Trophoblast cell (in vitro differentiated cells and primary cell): ENCODE data around the gene NLRC5.

Source experiments
- DNase-seq, 2 donors: peaks; one replicate each; pipeline ENCODE4 v3.0.0-alpha.2; 2016
- H2AFZ ChIP-seq: 2 replicates; pipeline ENCODE4 v1.6.1; 2013; ENCODE audit warnings: low read length, moderate library complexity, mild to moderate bottlenecking; ENCODE audit not compliant: insufficient read depth, poor library complexity
- H2AK5ac ChIP-seq: 2 replicates; pipeline ENCODE4 v1.6.1; 2013; ENCODE audit warnings: mild to moderate bottlenecking, low read length
- H2BK120ac ChIP-seq: 2 replicates; pipeline ENCODE4 v1.6.1; 2013; ENCODE audit warnings: low read length, mild to moderate bottlenecking, moderate library complexity; ENCODE audit not compliant: insufficient read depth, poor library complexity
- H2BK12ac ChIP-seq: 2 replicates; pipeline ENCODE4 v1.6.1; 2013; ENCODE audit warnings: mild to moderate bottlenecking, low read length, moderate library complexity
- H2BK5ac ChIP-seq: 2 replicates; pipeline ENCODE4 v1.6.1; 2013; ENCODE audit warnings: low read length, low read depth, moderate library complexity, mild to moderate bottlenecking; ENCODE audit not compliant: poor library complexity
- H3K14ac ChIP-seq: 2 replicates; pipeline ENCODE4 v1.6.1; 2013; ENCODE audit warnings: mild to moderate bottlenecking, low read length
- H3K18ac ChIP-seq: 2 replicates; pipeline ENCODE4 v1.6.1; 2013; ENCODE audit warnings: mild to moderate bottlenecking, low read length
- H3K23ac ChIP-seq: 2 replicates; pipeline ENCODE4 v1.6.1; 2013; ENCODE audit warnings: low read length
- H3K27ac ChIP-seq: 2 replicates; pipeline ENCODE4 v1.5.1; 2013; ENCODE audit warnings: low read depth, mild to moderate bottlenecking, inconsistent platforms, low read length, moderate library complexity
- H3K27me3 ChIP-seq: 2 replicates; pipeline ENCODE4 v1.6.1; 2013; ENCODE audit warnings: inconsistent platforms, mild to moderate bottlenecking, low read length, moderate library complexity; ENCODE audit not compliant: insufficient read depth
- H3K36me3 ChIP-seq, 2 experiments: 1 replicate in 1 of 2; 2 replicates in 1 of 2; pipeline ENCODE4 v1.6.1; 2013; ENCODE audit warnings: low read length in 2 of 2, mild to moderate bottlenecking in 2 of 2, moderate library complexity in 1 of 2; ENCODE audit not compliant: insufficient read depth in 2 of 2, control insufficient read depth in 1 of 2
- H3K4ac ChIP-seq: 2 replicates; pipeline ENCODE4 v1.6.1; 2013; ENCODE audit warnings: low read depth, mild to moderate bottlenecking, low read length, moderate library complexity
- H3K4me1 ChIP-seq, 2 experiments: 1 replicate in 1 of 2; 2 replicates in 1 of 2; pipeline ENCODE4 v1.6.1; 2013; ENCODE audit warnings: low read length in 2 of 2, mild to moderate bottlenecking in 2 of 2, moderate library complexity in 1 of 2; ENCODE audit not compliant: insufficient read depth in 2 of 2, control insufficient read depth in 1 of 2
- H3K4me2 ChIP-seq: 2 replicates; pipeline ENCODE4 v1.6.1; 2013; ENCODE audit warnings: inconsistent platforms, mild to moderate bottlenecking, low read length, moderate library complexity
- H3K4me3 ChIP-seq: 2 replicates; pipeline ENCODE4 v1.5.1; 2013; ENCODE audit warnings: mild to moderate bottlenecking, low read depth, low read length, inconsistent platforms
- H3K79me1 ChIP-seq: one replicate; pipeline ENCODE4 v1.6.1; 2013; ENCODE audit warnings: low read length
- H3K79me2 ChIP-seq: 2 replicates; pipeline ENCODE4 v1.6.1; 2013; ENCODE audit warnings: low read length, mild to moderate bottlenecking; ENCODE audit not compliant: control insufficient read depth, insufficient read depth, poor library complexity
- H3K9ac ChIP-seq: 2 replicates; pipeline ENCODE4 v1.6.1; 2013; ENCODE audit warnings: mild to moderate bottlenecking, low read length
- H3K9me3 ChIP-seq: 2 replicates; pipeline ENCODE4 v1.6.1; 2013; ENCODE audit warnings: low read depth, mild to moderate bottlenecking, control low read depth, inconsistent platforms, low read length; ENCODE audit not compliant: insufficient read depth
- H4K12ac ChIP-seq: 2 replicates; pipeline ENCODE4 v1.6.1; 2013; ENCODE audit warnings: low read depth, mild to moderate bottlenecking, low read length, moderate library complexity
- H4K8ac ChIP-seq: 2 replicates; pipeline ENCODE4 v1.6.1; 2013; ENCODE audit warnings: low read depth, mild to moderate bottlenecking, low read length, moderate library complexity
- H4K91ac ChIP-seq: one replicate; pipeline ENCODE4 v1.6.1; 2013; ENCODE audit warnings: low read depth, mild to moderate bottlenecking, low read length, moderate library complexity
- WGBS: extraction: QIAGEN DNeasy Blood & Tissue Kit; methylation state at CpG from one replicate; pipeline ENCODE4 v1.1.7; 2013; ENCODE audit warnings: missing lambda C conversion rate; ENCODE audit not compliant: insufficient read length, insufficient coverage; ENCODE audit errors: extremely low coverage; 5-methylcytosine and 5-hydroxymethylcytosine counted together

NLRC5 gene

GRCh38 chr16:57127836-57128235, 138.5 kb downstream of the NLRC5 start:
- no peak overlapping the region for H4K91ac ChIP-seq
- H2BK5ac ChIP-seq = no peak overlapping the region
- H3K4me1 ChIP-seq = no peaks in the 10 kb centered on the region
- H3K79me2 ChIP-seq = no peaks in the 10 kb centered on the region
- H4K12ac ChIP-seq = no peak overlapping the region
- H3K4me3 ChIP-seq = no peak overlapping the region
- H3K79me1 ChIP-seq = no peaks in the 10 kb centered on the region
- H3K18ac ChIP-seq = no peak overlapping the region
- no peak overlapping the region for H2AFZ ChIP-seq
- no peak overlapping the region for H3K23ac ChIP-seq
- H3K14ac ChIP-seq = no peak overlapping the region
- no peak overlapping the region for H3K4ac ChIP-seq
- no peak overlapping the region for H3K9ac ChIP-seq
- H4K8ac ChIP-seq = no peak overlapping the region
- H3K4me2 ChIP-seq = no peak overlapping the region
- no peaks in the 10 kb centered on the region for H3K27me3 ChIP-seq
- no peak overlapping the region for H2BK120ac ChIP-seq
- H3K36me3 ChIP-seq = peaks cover 12 to 16% of the 10 kb centered on the region in 2 experiments
- DNase-seq = no peak
- H3K27ac ChIP-seq = no peak overlapping the region
- H3K9me3 ChIP-seq = peaks cover 4% of the 10 kb centered on the region
- no CpG with 5 or more reads among the region's 7 CpGs for WGBS
- no peak overlapping the region for H2BK12ac ChIP-seq
- no peak overlapping the region for H2AK5ac ChIP-seq

DNA sequence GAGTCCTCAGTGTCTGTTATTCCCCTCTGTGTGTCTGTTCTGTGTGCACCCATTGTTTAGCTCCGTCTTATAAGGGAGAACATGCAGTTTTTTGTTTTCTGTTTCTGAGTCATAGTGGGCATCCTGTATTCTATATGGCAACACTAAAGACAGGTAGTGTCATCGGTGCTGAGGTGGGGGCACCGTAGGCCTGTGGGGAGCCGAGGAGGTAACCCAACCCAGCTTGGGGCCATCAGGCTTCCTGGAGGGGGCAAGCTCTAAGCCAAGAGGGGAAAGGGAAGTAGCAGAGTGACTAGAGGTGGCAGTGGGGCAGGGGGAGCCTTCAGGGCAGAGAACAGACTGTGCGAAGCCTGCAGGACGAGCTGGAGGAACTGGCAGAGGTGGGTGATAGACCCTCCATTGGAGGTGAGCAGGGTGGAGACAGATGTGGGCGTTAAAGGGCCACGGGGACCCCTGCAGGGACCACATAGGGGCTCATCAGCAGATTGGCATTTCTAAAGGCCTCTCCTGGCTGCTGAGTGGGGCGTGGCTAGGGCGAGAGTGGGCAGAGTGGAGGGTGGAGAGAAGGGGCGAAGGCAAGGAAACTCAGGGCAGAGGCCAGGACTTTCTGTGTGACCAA, 139.5 kb downstream of the NLRC5 start:
- Histone ChIP-seq H4K12ac (no peak overlapping the region), H3K23ac (no peak overlapping the region), H3K36me3 (peaks cover 9 to 12% of the 10 kb centered on the region in 2 experiments), H2AK5ac (no peak overlapping the region), H3K27me3 (no peaks in the 10 kb centered on the region), H4K8ac (no peak overlapping the region), H3K14ac (no peak overlapping the region), H3K4me1 (no peaks in the 10 kb centered on the region), H4K91ac (no peak overlapping the region), H2AFZ (no peak overlapping the region), H3K27ac (no peak overlapping the region), H2BK120ac (no peak overlapping the region), H3K4me3 (no peak overlapping the region), H3K79me2 (no peaks in the 10 kb centered on the region), H3K18ac (no peak overlapping the region), H3K4ac (no peak overlapping the region), H3K9me3 (peaks cover 4% of the 10 kb centered on the region), H3K9ac (no peak overlapping the region), H2BK12ac (no peak overlapping the region), H3K79me1 (no peaks in the 10 kb centered on the region), H3K4me2 (no peak overlapping the region), H2BK5ac (no peak overlapping the region)
- WGBS = no CpG with 5 or more reads among the region's 11 CpGs
- DNase-seq = no peak

DNA sequence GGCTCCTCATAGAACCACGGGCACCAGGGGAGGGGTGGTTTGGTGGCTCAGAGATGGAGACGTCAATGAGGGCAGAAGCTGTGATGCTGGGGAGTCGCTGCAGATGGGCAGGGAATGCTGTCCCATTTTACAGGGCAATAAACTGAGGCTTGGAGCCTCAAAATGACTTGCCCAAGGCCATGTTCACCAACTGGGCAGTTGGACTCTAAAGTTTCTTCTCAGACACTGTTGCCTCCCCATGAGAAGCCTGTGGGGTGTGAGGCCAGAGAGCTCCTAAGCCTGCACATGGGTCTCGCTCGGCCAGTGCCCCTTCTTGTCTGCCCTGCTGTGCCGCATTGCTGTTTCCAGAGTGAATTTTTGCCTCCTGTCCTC, 141.6 kb downstream of the NLRC5 start:
- H2AK5ac ChIP-seq = no peak overlapping the region
- no peaks in the 10 kb centered on the region for H3K27me3 ChIP-seq
- H3K9ac ChIP-seq = no peak overlapping the region
- no peak for DNase-seq
- H3K9me3 ChIP-seq = peaks cover 1% of the 10 kb centered on the region
- no peak overlapping the region for H2BK12ac ChIP-seq
- no peak overlapping the region for H4K12ac ChIP-seq
- H3K4me1 ChIP-seq = no peaks in the 10 kb centered on the region
- H3K4ac ChIP-seq = no peak overlapping the region
- H3K23ac ChIP-seq = no peak overlapping the region
- H4K8ac ChIP-seq = no peak overlapping the region
- H3K79me1 ChIP-seq = no peaks in the 10 kb centered on the region
- H2BK120ac ChIP-seq = no peak overlapping the region
- no peak overlapping the region for H3K27ac ChIP-seq
- no peak overlapping the region for H3K18ac ChIP-seq
- H2AFZ ChIP-seq = no peak overlapping the region
- H3K4me2 ChIP-seq = no peak overlapping the region
- WGBS = no CpG with 5 or more reads among the region's 6 CpGs
- no peak overlapping the region for H4K91ac ChIP-seq
- H3K14ac ChIP-seq = no peak overlapping the region
- H3K36me3 ChIP-seq = peaks cover 5 to 12% of the 10 kb centered on the region in 2 experiments
- H3K4me3 ChIP-seq = no peak overlapping the region
- no peaks in the 10 kb centered on the region for H3K79me2 ChIP-seq
- H2BK5ac ChIP-seq = no peak overlapping the region

- Histone ChIP-seq H4K12ac (no peak overlapping the region), H3K4ac (no peak overlapping the region), H3K14ac (no peak overlapping the region), H3K18ac (no peak overlapping the region), H3K9ac (no peak overlapping the region), H3K23ac (no peak overlapping the region), H3K27ac (no peak overlapping the region), H4K91ac (no peak overlapping the region), H2AFZ (no peak overlapping the region), H2BK12ac (no peak overlapping the region), H3K79me1 (no peaks in the 10 kb centered on the region), H2AK5ac (no peak overlapping the region), H3K9me3 (peaks cover 1% of the 10 kb centered on the region), H3K4me3 (no peak overlapping the region), H2BK120ac (no peak overlapping the region), H3K36me3 (peaks cover 4 to 9% of the 10 kb centered on the region in 2 experiments), H3K4me1 (no peaks in the 10 kb centered on the region), H3K79me2 (no peaks in the 10 kb centered on the region), H4K8ac (no peak overlapping the region), H2BK5ac (no peak overlapping the region), H3K27me3 (no peaks in the 10 kb centered on the region), H3K4me2 (no peak overlapping the region)
- WGBS = no CpG with 5 or more reads among the region's 17 CpGs
- no peak for DNase-seq
Observed at GRCh38 chr16:57131351-57131970, 142.1 kb downstream of the NLRC5 start.
